Liver (tissue), 9 donors: ENCODE measurements around the gene TFG. TPM values are rescaled to one million over a fixed set of nuclear protein-coding genes. Genes with fewer than 3 reads are reported as not detected.

ENCODE experiments used
- DNase-seq: peaks from one replicate; pipeline ENCODE4 v3.0.0-alpha.2; 2017; ENCODE audit warnings: low spot score
- H3K27ac ChIP-seq, 2 donors: one replicate each; pipeline ENCODE4 v1.7.0; 2013; ENCODE audit warnings: inconsistent platforms in 2 of 2, low read length in 2 of 2, control low read depth in 1 of 2, low read depth in 1 of 2, mild to moderate bottlenecking in 1 of 2
- H3K27me3 ChIP-seq, 4 donors: one replicate each; pipeline versions ENCODE4 v1.6.1 to v1.7.0; 2013; ENCODE audit warnings: low read length in 3 of 4, inconsistent platforms in 1 of 4, mild to moderate bottlenecking in 1 of 4, moderate library complexity in 1 of 4; ENCODE audit not compliant: control insufficient read depth in 4 of 4, insufficient read depth in 4 of 4
- H3K36me3 ChIP-seq, 4 donors: one replicate each; pipeline versions ENCODE4 v1.6.1 to v1.7.0; 2013; ENCODE audit warnings: low read length in 3 of 4, mild to moderate bottlenecking in 3 of 4, low read depth in 1 of 4, moderate library complexity in 1 of 4; ENCODE audit not compliant: control insufficient read depth in 4 of 4, insufficient read depth in 3 of 4
- H3K4me1 ChIP-seq, 4 donors: one replicate each; pipeline versions ENCODE4 v1.6.1 to v1.7.0; 2013; ENCODE audit warnings: low read length in 3 of 4, mild to moderate bottlenecking in 3 of 4, moderate library complexity in 1 of 4; ENCODE audit not compliant: control insufficient read depth in 4 of 4, insufficient read depth in 4 of 4
- H3K4me3 ChIP-seq, 3 donors: one replicate each; pipeline versions ENCODE4 v1.6.1 to v1.7.0; 2013; ENCODE audit warnings: low read length in 3 of 3, control low read depth in 1 of 3, low read depth in 1 of 3, mild to moderate bottlenecking in 1 of 3
- H3K9ac ChIP-seq, 2 donors: one replicate each; pipeline ENCODE4 v1.7.0; 2013; ENCODE audit warnings: low read length in 2 of 2, mild to moderate bottlenecking in 2 of 2, moderate library complexity in 2 of 2, control low read depth in 1 of 2, low read depth in 1 of 2
- H3K9me3 ChIP-seq, 4 donors: one replicate each; pipeline versions ENCODE4 v1.6.1 to v1.7.0; 2013; ENCODE audit warnings: low read length in 3 of 4; ENCODE audit not compliant: control insufficient read depth in 4 of 4
- ATF3 ChIP-seq: IDR thresholded peaks from 2 replicates; pipeline ENCODE4 v1.6.1; 2016; ENCODE audit warnings: antibody characterized with exemption
- EGR1 ChIP-seq, 2 donors: IDR thresholded peaks; 2 replicates each; pipeline ENCODE4 v1.6.1; 2016 to 2018; ENCODE audit warnings: antibody characterized with exemption in 2 of 2, low read depth in 2 of 2
- FOXA1 ChIP-seq: IDR thresholded peaks from 2 replicates; pipeline ENCODE4 v1.6.1; 2016; ENCODE audit warnings: antibody characterized with exemption
- FOXA2 ChIP-seq: IDR thresholded peaks from 2 replicates; pipeline ENCODE4 v1.6.1; 2016; ENCODE audit warnings: antibody characterized with exemption
- GABPA ChIP-seq, 2 donors: IDR thresholded peaks in 1 of 2; conservative IDR thresholded peaks in 1 of 2; 2 replicates each; pipeline ENCODE4 v1.6.1; 2016; ENCODE audit warnings: antibody characterized with exemption in 2 of 2, mild to moderate bottlenecking in 1 of 2, moderate library complexity in 1 of 2
- HNF4A ChIP-seq, 2 donors: conservative IDR thresholded peaks; 2 replicates each; pipeline ENCODE4 v1.6.1; 2016; ENCODE audit warnings: antibody characterized with exemption in 2 of 2, mild to moderate bottlenecking in 2 of 2
- HNF4G ChIP-seq: IDR thresholded peaks from 2 replicates; pipeline ENCODE4 v1.6.1; 2016; ENCODE audit warnings: antibody characterized with exemption
- JUND ChIP-seq, 2 donors: IDR thresholded peaks; 2 replicates each; pipeline ENCODE4 v1.6.1; 2016; ENCODE audit warnings: antibody characterized with exemption in 2 of 2
- NR2F2 ChIP-seq: IDR thresholded peaks from 2 replicates; pipeline ENCODE4 v1.6.1; 2016; ENCODE audit warnings: antibody characterized with exemption
- RAD21 ChIP-seq, 2 donors: IDR thresholded peaks; 2 replicates each; pipeline ENCODE4 v1.6.1; 2016; ENCODE audit warnings: antibody characterized with exemption in 2 of 2, mild to moderate bottlenecking in 2 of 2
- REST ChIP-seq: IDR thresholded peaks from 2 replicates; pipeline ENCODE4 v1.6.1; 2016; ENCODE audit warnings: antibody characterized with exemption, mild to moderate bottlenecking
- RXRA ChIP-seq, 2 donors: IDR thresholded peaks; 2 replicates each; pipeline ENCODE4 v1.6.1; 2017 to 2018; ENCODE audit warnings: antibody characterized with exemption in 2 of 2, mild to moderate bottlenecking in 1 of 2
- SP1 ChIP-seq: IDR thresholded peaks from 2 replicates; pipeline ENCODE4 v1.6.1; 2018; ENCODE audit warnings: antibody characterized with exemption, mild to moderate bottlenecking
- TAF1 ChIP-seq: conservative IDR thresholded peaks from 2 replicates; pipeline ENCODE4 v1.6.1; 2016; ENCODE audit warnings: antibody characterized with exemption, mild to moderate bottlenecking
- YY1 ChIP-seq: IDR thresholded peaks from 2 replicates; pipeline ENCODE4 v1.6.1; 2016; ENCODE audit warnings: antibody characterized with exemption, mild to moderate bottlenecking
- ZBTB33 ChIP-seq: IDR thresholded peaks from 2 replicates; pipeline ENCODE4 v1.6.1; 2016; ENCODE audit warnings: antibody characterized with exemption
- WGBS: extraction: QIAGEN DNeasy Blood & Tissue Kit; methylation state at CpG from one replicate; pipeline ENCODE4 v1.1.7; 2013; 5-methylcytosine and 5-hydroxymethylcytosine counted together
- polyA plus RNA-seq, 2 donors: library from polyadenylated mRNA; stranded (reverse) in 1 of 2; unstranded in 1 of 2; fragments of 200-250 nt in 1 of 2; fragments of >200 nt in 1 of 2; fragmentation: Nextera tagmentation in 1 of 2; extraction: Ambion mirVana in 1 of 2; gene quantifications; one replicate each; pipeline versions ENCODE4 v1.2.1 to v1.2.3, GENCODE V29; 2013 to 2015
- total RNA-seq, 2 donors: library from RNA; depleted of rRNA; stranded (reverse); fragments of >200 nt; gene quantifications; one replicate each; pipeline ENCODE4 v1.2.3, GENCODE V29; 2014
- TF ChIP-seq, protein P1 (sequence below): IDR thresholded peaks from 2 replicates; pipeline ENCODE4 v1.6.1; 2016; ENCODE audit warnings: antibody characterized with exemption
- donor health status: healthy.
- donor health status: healthy.
- donor health status: healthy.
- donor health status: healthy.
- donor health status: healthy.

The TFG gene
- total and polyA plus RNA-seq, 4 donors = 42.4 to 70.8 (median 65.0) TPM

GRCh38 chr3:100780071-100780622, 70.9 kb downstream of the TFG start:
- Histone ChIP-seq H3K36me3 (no peaks in the 10 kb centered on the region), H3K9me3 (no peaks in the 10 kb centered on the region), H3K4me3 (no peak overlapping the region), H3K27me3 (no peaks in the 10 kb centered on the region), H3K9ac (no peak overlapping the region), H3K4me1 (no peaks in the 10 kb centered on the region), H3K27ac (no peak overlapping the region)
- no peak for DNase-seq
- WGBS = 91% methylated on average over 2 of the region's 2 CpGs
- no peak for TF ChIP-seq FOXA1
- TF ChIP-seq RXRA (IDR thresholded peaks at IDR 0.05) = no peak
- TF ChIP-seq GABPA (IDR thresholded peaks at IDR 0.05 in 1 of 2, conservative IDR thresholded peaks at IDR 0.05 in 1 of 2) = no peak
- TF ChIP-seq YY1 = no peak
- no peak for TF ChIP-seq TAF1
- TF ChIP-seq NR2F2 = no peak

DNA sequence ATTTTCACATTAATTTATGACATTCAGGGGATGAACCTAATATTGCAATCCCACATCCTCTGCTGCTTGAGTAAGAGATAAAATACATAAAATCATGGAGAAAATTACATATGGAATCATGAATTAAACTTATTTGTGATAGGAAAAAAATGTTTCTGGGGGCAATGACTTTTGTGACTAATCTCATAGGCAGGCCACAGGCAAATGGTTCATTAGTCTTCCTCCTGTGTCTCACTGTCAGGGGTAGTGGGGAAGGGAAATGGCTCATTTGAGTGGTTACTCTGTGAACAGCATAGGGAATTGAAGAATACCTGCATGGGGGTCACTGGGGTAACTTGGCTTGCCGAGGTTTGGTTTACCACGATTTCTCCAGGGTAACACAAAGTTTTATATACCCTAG, 72.0 kb downstream of the TFG start:
- Histone ChIP-seq H3K9me3 (peaks cover 0 to 5% (median 0%) of the 10 kb centered on the region in 4 donors), H3K36me3 (no peaks in the 10 kb centered on the region), H3K27me3 (no peaks in the 10 kb centered on the region), H3K4me1 (no peaks in the 10 kb centered on the region), H3K9ac (no peak overlapping the region), H3K4me3 (no peak overlapping the region), H3K27ac (no peak overlapping the region)
- no peak for DNase-seq
- WGBS = 91% methylated on average over 2 of the region's 2 CpGs
- TF ChIP-seq REST (no peak), SP1 (no peak), GABPA (IDR thresholded peaks at IDR 0.05 in 1 of 2, conservative IDR thresholded peaks at IDR 0.05 in 1 of 2) (no peak), NR2F2 (no peak), JUND (IDR thresholded peaks at IDR 0.05) (no peak), TAF1 (no peak), FOXA2 (no peak), ATF3 (no peak)

GRCh38 chr3:100782348-100782747, 73.1 kb downstream of the TFG start:
- Histone ChIP-seq H3K9me3 (peaks cover 0 to 5% (median 0%) of the 10 kb centered on the region in 4 donors), H3K27me3 (no peaks in the 10 kb centered on the region), H3K4me1 (no peaks in the 10 kb centered on the region), H3K36me3 (no peaks in the 10 kb centered on the region), H3K9ac (no peak overlapping the region), H3K27ac (no peak overlapping the region), H3K4me3 (no peak overlapping the region)
- WGBS = 85% methylated on average over 2 of the region's 2 CpGs
- DNase-seq = no peak
- TF ChIP-seq RAD21 (IDR thresholded peaks at IDR 0.05) = no peak
- no peak for TF ChIP-seq YY1
- TF ChIP-seq NR2F2 = no peak
- no peak for TF ChIP-seq HNF4A (conservative IDR thresholded peaks at IDR 0.05)
- TF ChIP-seq FOXA2 = no peak
- no peak for TF ChIP-seq HNF4G
- TF ChIP-seq GABPA (IDR thresholded peaks at IDR 0.05 in 1 of 2, conservative IDR thresholded peaks at IDR 0.05 in 1 of 2) = no peak
- TF ChIP-seq ZBTB33 = no peak
- TF ChIP-seq REST = no peak
- TF ChIP-seq ATF3 = no peak
- no peak for TF ChIP-seq SP1
- no peak for TF ChIP-seq RXRA (IDR thresholded peaks at IDR 0.05)
- no peak for TF ChIP-seq TAF1
- TF ChIP-seq, protein P1, sequence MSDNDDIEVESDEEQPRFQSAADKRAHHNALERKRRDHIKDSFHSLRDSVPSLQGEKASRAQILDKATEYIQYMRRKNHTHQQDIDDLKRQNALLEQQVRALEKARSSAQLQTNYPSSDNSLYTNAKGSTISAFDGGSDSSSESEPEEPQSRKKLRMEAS = no peak
- no peak for TF ChIP-seq EGR1 (IDR thresholded peaks at IDR 0.05; ENCODE audit: low read depth in 2 of 2)
- TF ChIP-seq FOXA1 = no peak
- no peak for TF ChIP-seq JUND (IDR thresholded peaks at IDR 0.05)
